GM12801 (cell line): ENCODE results near the gene SLC40A1.

Experiments used
- CTCF ChIP-seq: IDR thresholded peaks from one replicate; pipeline ENCODE4 v1.5.1; 2011; ENCODE audit warnings: control low read depth; ENCODE audit not compliant: insufficient read length; ENCODE audit errors: extremely low read depth

Gene SLC40A1, protein sequence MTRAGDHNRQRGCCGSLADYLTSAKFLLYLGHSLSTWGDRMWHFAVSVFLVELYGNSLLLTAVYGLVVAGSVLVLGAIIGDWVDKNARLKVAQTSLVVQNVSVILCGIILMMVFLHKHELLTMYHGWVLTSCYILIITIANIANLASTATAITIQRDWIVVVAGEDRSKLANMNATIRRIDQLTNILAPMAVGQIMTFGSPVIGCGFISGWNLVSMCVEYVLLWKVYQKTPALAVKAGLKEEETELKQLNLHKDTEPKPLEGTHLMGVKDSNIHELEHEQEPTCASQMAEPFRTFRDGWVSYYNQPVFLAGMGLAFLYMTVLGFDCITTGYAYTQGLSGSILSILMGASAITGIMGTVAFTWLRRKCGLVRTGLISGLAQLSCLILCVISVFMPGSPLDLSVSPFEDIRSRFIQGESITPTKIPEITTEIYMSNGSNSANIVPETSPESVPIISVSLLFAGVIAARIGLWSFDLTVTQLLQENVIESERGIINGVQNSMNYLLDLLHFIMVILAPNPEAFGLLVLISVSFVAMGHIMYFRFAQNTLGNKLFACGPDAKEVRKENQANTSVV

DNA sequence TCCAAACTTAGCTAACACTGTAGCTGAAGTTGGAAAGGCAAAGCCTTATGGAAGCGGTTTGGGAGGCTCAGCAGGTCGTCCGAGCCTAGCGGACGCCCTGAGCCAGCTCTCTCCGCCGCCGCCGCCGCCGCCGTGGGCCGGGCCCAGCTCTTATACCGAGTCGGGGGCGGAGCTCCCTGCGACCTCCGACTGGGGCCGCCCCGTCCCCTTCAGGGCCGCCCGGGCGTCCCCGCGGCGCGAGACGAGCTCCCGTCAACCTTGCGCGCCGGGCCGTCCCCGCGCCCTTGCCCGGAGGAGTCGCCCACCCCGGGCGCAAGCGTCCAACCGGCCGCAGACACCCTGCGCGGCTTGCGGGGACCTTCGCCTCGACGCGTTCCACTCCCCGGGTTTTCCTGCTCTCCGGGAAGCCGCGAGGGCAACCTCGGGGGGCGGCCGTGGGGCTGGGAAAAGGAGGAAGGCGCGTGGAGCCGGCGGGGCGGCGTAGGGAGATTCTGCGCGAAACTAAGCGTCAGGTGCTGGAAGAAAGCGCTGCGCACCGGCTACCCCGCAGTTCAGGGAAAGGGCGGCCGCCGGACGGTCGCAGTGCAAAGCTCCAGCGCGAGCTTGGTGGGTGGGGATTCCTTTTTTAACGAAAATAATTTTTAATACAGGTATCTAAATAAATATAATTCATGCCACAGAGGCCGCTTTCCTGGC, at the start of gene SLC40A1:
Gene SLC40A1, minus strand, starts transcription at position 129 of the 696 bp plus-strand sequence. CDS start 326 bp downstream, outside the sequence.
- no peak for TF ChIP-seq CTCF

GRCh38 chr2:189629531-189630453, 49.2 kb upstream of the SLC40A1 start:
- TF ChIP-seq CTCF, result no peak

- no peak for TF ChIP-seq CTCF
Observed at GRCh38 chr2:189628817-189629530, 48.4 kb upstream of the SLC40A1 start.

DNA sequence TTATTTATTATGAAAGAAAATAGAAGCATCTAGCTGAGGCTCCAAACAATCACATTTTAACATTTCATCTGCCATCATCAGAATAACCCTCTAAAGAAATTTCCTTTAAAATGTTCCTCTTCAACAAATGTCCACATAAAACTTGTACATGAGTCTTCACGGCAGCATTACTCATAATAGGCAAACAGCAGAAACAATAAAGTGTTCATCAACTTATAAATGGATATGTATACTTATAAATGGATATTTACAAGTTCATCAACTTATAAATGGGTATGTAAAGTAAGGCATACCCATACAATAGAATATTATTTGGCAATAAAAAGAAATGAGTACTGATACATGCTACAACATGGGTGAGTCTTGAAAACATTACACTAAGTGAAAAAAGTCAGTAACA, 47.2 kb upstream of the SLC40A1 start:
- TF ChIP-seq CTCF, result no peak

GRCh38 chr2:189625636-189626035, 45.0 kb upstream of the SLC40A1 start:
- TF ChIP-seq CTCF, result no peak

DNA sequence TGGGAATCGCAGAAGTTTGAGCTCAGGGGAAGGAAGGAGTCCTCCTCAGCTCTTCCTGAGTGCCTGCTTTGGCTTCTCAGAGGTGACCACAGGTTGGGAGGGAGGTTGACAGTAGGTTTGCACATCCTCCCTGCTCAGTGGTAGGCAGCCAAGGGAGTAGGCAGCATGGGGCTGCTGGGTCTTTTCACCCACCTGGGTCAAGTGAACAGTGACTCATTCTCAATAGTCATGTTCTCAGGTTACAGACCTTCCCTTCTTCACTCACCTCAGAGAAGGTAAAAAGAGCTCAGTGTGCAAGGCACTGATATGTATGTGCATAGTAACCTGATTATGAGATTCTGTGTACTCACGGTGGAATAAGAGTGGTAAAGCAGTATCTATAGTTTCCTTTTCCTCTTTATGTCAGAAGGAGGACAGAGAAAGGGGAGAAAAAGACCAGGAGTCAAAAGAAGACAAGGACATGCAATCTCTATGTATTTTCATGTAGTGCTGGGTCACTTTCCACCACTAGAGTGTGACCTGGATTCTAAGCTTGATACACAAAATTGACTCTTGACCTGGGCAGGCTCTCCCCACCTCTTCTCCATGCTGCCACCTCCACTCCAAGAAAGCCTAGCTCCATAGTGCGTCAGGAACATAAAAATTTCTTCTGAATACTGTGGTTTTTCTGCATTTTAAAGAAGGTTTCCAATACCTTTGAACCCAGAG, 44.2 kb upstream of the SLC40A1 start:
- TF ChIP-seq CTCF, result no peak
